HG03439 (cell line): ENCODE measurements around the gene BATF.

Experiments used
- ATAC-seq: cut with Tn5 transposase; IDR thresholded peaks from one replicate; pipeline ENCODE4 v1.9.1; 2021; ENCODE audit warnings: mild to moderate bottlenecking, moderate library complexity; ENCODE audit not compliant: unreplicated experiment

Gene BATF

GRCh38 chr14:75591987-75592575, 69.8 kb downstream of the BATF start:
- ATAC-seq, result no peak

GRCh38 chr14:75595226-75595625, 73.0 kb downstream of the BATF start:
- ATAC-seq, result no peak
